ENCODE measurements around the gene MEPE. TPM values are rescaled to one million over a fixed set of nuclear protein-coding genes. Genes with fewer than 3 reads are reported as not detected.

Gene MEPE
- total RNA-seq, 4 donors from 2014 or later, result not detected

- peaks cover 0 to 5% of the 10 kb centered on the region in 2 donors for H3K4me1 ChIP-seq
- TF ChIP-seq CTCF (IDR thresholded peaks at IDR 0.05) (no peak), POLR2A (IDR thresholded peaks at IDR 0.05) (no peak)
- H3K27ac ChIP-seq, result no peak overlapping the region
- intact Hi-C loops (cut with DNase I), result no loop called here
- no peaks in the 10 kb centered on the region for H3K9me3 ChIP-seq
- H3K4me3 ChIP-seq (replicated peaks in 1 of 3), result no peak overlapping the region
- 93% methylated on average over 5 of the region's 5 CpGs for WGBS, 2 donors
- H3K36me3 ChIP-seq, result no peaks in the 10 kb centered on the region
- H3K27me3 ChIP-seq, result no peaks in the 10 kb centered on the region
- DNase-seq, result no peak
These were observed 13.5 kb downstream of the MEPE start for GRCh38 chr4:87846226-87846625.

GRCh38 chr4:87848622-87849351 lies 16.0 kb downstream of the MEPE start:
- peak in 5 of 6 experiments; percentile 34 to 62 (median 47) for TF ChIP-seq CTCF (IDR thresholded peaks at IDR 0.05)
- TF ChIP-seq POLR2A (IDR thresholded peaks at IDR 0.05), result no peak
- no peak overlapping the region for H3K27ac ChIP-seq
- no peaks in the 10 kb centered on the region for H3K27me3 ChIP-seq
- DNase-seq, result peak; percentile 30 to 40
- intact Hi-C loops (cut with DNase I), result no loop called here
- WGBS, 2 donors, result 17 to 18% methylated on average over 15 of the region's 15 CpGs
- H3K4me3 ChIP-seq (replicated peaks in 1 of 3), result no peak overlapping the region
- H3K9me3 ChIP-seq, result no peaks in the 10 kb centered on the region
- peaks cover 0 to 5% of the 10 kb centered on the region in 2 donors for H3K4me1 ChIP-seq
- no peaks in the 10 kb centered on the region for H3K36me3 ChIP-seq

DNA sequence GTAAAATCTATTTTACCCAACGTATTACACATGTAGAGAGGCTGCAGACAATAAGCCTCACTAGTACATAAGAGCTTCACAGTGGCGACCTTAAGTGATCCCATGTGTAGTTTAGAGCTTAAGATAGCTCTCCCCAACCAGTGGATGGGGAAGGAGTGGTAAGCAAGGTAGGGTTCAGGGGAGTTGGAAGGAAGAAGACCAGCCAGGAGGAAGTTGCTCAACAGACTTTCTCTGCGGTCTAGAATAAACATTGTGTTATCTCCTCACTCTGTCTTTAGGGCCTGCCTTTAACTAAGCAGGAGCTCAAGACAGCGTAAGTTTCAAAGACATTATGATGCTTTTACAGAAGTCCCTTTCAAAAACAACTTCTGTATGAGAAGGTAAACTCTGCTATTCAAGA lies 16.8 kb downstream of the MEPE start:
- Histone ChIP-seq H3K36me3 (no peaks in the 10 kb centered on the region), H3K4me1 (peaks cover 0 to 5% of the 10 kb centered on the region in 2 donors), H3K27me3 (no peaks in the 10 kb centered on the region), H3K4me3 (replicated peaks in 1 of 3) (no peak overlapping the region), H3K27ac (no peak overlapping the region), H3K9me3 (no peaks in the 10 kb centered on the region)
- intact Hi-C loops (cut with DNase I), result loop anchor here (5.0 to 10.0 kb wide), 2 partner anchors 123 to 365 kb away; no protein-coding TSS in a partner anchor
- DNase-seq, result no peak
- TF ChIP-seq POLR2A (IDR thresholded peaks at IDR 0.05) (no peak), CTCF (IDR thresholded peaks at IDR 0.05) (no peak)
- 50 to 53% methylated on average over 4 of the region's 4 CpGs for WGBS, 2 donors

GRCh38 chr4:87851332-87851731 lies 18.6 kb downstream of the MEPE start:
- Histone ChIP-seq H3K4me3 (replicated peaks in 1 of 3) (no peak overlapping the region), H3K27me3 (no peaks in the 10 kb centered on the region), H3K4me1 (peaks cover 0 to 5% of the 10 kb centered on the region in 2 donors), H3K9me3 (no peaks in the 10 kb centered on the region), H3K27ac (no peak overlapping the region), H3K36me3 (no peaks in the 10 kb centered on the region)
- no peak for DNase-seq
- no peak for TF ChIP-seq POLR2A (IDR thresholded peaks at IDR 0.05)
- no peak for TF ChIP-seq CTCF (IDR thresholded peaks at IDR 0.05)
- intact Hi-C loops (cut with DNase I), result loop anchor here (5.0 to 10.0 kb wide), 2 partner anchors 121 to 363 kb away; no protein-coding TSS in a partner anchor
- WGBS, 2 donors, result 79 to 82% methylated on average over 8 of the region's 8 CpGs

- intact Hi-C loops (cut with DNase I), result loop anchor here (5.0 to 10.0 kb wide), 2 partner anchors 120 to 363 kb away; no protein-coding TSS in a partner anchor
- Histone ChIP-seq H3K36me3 (no peaks in the 10 kb centered on the region), H3K9me3 (no peaks in the 10 kb centered on the region), H3K27me3 (no peaks in the 10 kb centered on the region), H3K27ac (no peak overlapping the region), H3K4me3 (replicated peaks in 1 of 3) (no peak overlapping the region), H3K4me1 (peaks cover 0 to 5% of the 10 kb centered on the region in 2 donors)
- 82 to 85% methylated on average over 4 of the region's 4 CpGs for WGBS, 2 donors
- no peak for TF ChIP-seq CTCF (IDR thresholded peaks at IDR 0.05)
- no peak for TF ChIP-seq POLR2A (IDR thresholded peaks at IDR 0.05)
- DNase-seq, result no peak
These were observed 19.2 kb downstream of the MEPE start for GRCh38 chr4:87851953-87852352.
